ENCODE results near the gene FXYD5. TPM values are rescaled to one million over a fixed set of nuclear protein-coding genes. Genes with fewer than 3 reads are reported as not detected.
"Not testable (repeated sequence)": the region's sequence is repeated elsewhere in the genome, so short reads cannot be mapped to it uniquely, and the experiment has no call there.

FXYD5 gene
- total RNA-seq, 2 donors from 2014 or later, result 11.5 to 17.1 TPM

DNA sequence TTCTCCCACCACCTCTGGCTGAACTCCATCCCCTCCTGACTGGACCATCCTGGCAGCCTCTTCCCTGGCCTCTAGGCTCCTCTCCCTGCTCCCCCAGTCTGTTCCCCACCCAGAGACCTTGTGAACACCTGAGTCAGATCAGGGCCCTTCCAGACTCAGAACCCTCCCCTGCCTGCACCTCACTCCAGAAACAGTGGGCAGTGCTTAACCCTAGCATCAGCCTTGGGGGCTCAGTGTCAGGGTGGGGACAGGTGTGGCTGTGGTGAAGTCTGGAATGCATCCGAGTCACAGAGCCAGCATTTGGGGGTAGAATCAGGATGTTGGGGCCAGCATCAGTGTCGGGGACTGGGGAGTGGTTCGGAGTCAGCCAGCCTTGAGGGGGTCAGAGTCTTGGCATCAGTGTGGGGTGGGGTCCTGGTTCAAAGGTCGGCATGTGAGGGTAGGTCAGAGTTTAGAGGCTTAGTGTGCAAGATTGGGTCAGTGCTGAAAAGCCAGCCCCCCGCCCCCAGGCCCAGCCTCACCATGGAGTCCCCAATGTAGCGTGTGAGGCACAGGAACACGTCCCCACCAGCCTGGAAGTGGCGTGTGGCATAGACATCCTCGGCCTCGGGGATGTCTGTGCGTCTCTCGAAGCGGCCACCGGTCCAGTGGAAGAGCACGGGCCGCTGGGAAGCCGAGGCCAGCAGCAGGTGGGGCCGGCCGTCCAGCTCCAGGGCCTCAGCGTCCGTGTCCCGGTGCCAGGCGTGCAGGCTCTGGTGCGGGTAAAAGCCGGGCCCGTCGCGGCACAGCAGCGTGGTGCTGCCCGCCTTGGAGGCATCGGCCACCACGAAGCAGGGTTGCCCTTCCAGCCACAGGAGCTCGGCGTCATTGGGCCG is 28.5 kb upstream of the FXYD5 start:
- Histone ChIP-seq H3K27me3 (no peaks in the 10 kb centered on the region), H3K4me1 (peaks cover 20% of the 10 kb centered on the region), H3K9me3 (no peaks in the 10 kb centered on the region), H3K4me3 (no peak overlapping the region), H3K36me3 (replicated peaks in 1 of 2; ENCODE audit: insufficient read depth in 1 of 2, low read depth in 2 of 2) (no peaks in the 10 kb centered on the region), H3K27ac (no peak overlapping the region)
- no peak for ATAC-seq
- 83 to 100% methylated on average over 1 to 29 of the region's 35 CpGs for WGBS, 2 donors
- TF ChIP-seq POLR2A (IDR thresholded peaks at IDR 0.05), result no peak
- TF ChIP-seq, protein P1, sequence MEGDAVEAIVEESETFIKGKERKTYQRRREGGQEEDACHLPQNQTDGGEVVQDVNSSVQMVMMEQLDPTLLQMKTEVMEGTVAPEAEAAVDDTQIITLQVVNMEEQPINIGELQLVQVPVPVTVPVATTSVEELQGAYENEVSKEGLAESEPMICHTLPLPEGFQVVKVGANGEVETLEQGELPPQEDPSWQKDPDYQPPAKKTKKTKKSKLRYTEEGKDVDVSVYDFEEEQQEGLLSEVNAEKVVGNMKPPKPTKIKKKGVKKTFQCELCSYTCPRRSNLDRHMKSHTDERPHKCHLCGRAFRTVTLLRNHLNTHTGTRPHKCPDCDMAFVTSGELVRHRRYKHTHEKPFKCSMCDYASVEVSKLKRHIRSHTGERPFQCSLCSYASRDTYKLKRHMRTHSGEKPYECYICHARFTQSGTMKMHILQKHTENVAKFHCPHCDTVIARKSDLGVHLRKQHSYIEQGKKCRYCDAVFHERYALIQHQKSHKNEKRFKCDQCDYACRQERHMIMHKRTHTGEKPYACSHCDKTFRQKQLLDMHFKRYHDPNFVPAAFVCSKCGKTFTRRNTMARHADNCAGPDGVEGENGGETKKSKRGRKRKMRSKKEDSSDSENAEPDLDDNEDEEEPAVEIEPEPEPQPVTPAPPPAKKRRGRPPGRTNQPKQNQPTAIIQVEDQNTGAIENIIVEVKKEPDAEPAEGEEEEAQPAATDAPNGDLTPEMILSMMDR (IDR thresholded peaks at IDR 0.05), result no peak
- no peak for DNase-seq
- intact Hi-C loops (cut with DNase I), result no loop called here

DNA sequence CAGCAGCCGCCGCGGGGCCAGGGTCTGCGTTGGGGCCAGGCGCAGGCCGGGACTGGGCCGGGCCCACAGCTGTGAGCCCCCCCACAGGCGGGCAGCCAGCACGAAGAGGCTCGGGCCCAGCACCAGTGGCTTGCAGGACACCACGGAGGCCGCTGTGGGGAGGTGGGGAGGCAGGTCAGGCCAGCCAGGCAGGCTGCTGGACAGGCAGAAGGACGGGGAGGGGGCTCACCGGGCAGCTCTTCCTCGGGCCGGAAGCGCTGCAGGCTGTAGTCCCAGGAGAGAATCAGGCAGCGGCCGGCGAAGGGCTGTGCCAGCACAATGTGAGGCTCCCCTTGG is 27.9 kb upstream of the FXYD5 start:
- ATAC-seq, result no peak
- Histone ChIP-seq H3K27me3 (no peaks in the 10 kb centered on the region), H3K27ac (no peak overlapping the region), H3K4me3 (no peak overlapping the region), H3K9me3 (no peaks in the 10 kb centered on the region), H3K36me3 (replicated peaks in 1 of 2; ENCODE audit: insufficient read depth in 1 of 2, low read depth in 2 of 2) (no peaks in the 10 kb centered on the region), H3K4me1 (peaks cover 20% of the 10 kb centered on the region)
- no peak for DNase-seq
- intact Hi-C loops (cut with DNase I), result no loop called here
- WGBS, 2 donors, result 50 to 72% methylated on average over 1 to 17 of the region's 20 CpGs
- TF ChIP-seq POLR2A (IDR thresholded peaks at IDR 0.05), result no peak
- TF ChIP-seq, protein P1 (IDR thresholded peaks at IDR 0.05), result no peak

DNA sequence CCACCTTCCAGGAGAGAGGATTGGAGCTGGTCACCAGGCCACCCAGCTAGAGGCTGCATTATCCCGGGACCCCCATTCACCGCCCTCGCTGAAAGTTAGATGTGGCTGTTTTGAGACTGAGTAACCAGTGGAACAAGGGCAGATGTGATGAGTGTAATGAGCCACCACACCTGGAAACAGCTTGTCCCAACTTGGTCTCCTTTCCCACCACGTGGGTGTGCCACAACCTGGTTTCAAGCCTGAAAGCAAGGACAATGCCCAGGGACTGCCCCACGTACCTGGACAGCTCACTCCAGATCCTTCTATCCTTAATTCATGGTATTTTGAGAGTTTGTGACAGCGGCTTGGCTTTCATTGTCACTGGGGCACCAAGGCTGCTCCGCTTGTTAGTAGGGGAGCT is 26.7 kb upstream of the FXYD5 start:
- H3K27ac ChIP-seq, result no peak overlapping the region
- no peak for ATAC-seq
- WGBS, 2 donors, result 86 to 91% methylated on average over 7 of the region's 7 CpGs

DNA sequence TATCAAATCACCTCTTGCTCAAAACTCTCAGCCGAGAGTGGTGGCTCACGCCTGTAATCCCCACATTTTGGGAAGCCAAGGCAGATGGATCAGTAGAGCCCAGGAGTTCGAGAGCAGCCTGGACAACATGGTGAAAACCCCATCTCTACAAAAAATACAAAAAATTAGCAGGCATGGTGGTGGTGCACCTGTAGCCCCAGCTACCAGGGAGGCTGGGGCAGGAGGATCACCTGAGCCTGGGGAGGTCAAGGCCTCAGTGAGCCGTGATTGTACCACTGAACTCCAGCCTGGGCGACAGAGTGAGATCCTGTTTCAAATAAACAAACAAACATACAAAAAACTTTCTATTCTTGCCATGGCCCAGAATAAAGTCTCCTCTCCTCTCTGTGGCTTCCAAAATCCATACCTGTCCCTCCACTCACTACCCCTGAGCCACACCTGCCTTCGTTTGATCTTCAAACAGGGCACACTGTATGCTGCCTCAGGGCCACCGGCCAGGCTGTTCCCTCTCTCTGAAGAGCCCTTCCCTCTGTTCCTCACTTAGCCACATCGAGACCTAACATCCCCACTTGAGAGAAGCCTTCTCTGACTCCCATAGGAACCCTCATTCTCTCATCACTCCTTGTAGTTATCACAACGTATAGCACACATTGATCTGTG is 26.0 kb upstream of the FXYD5 start:
- H3K9me3 ChIP-seq, result no peaks in the 10 kb centered on the region
- no peak for ATAC-seq
- intact Hi-C loops (cut with DNase I), result no loop called here
- no peaks in the 10 kb centered on the region for H3K36me3 ChIP-seq (replicated peaks in 1 of 2; ENCODE audit: insufficient read depth in 1 of 2, low read depth in 2 of 2)
- peaks cover 18% of the 10 kb centered on the region for H3K4me1 ChIP-seq
- TF ChIP-seq POLR2A (IDR thresholded peaks at IDR 0.05), result no peak
- TF ChIP-seq, protein P1 (IDR thresholded peaks at IDR 0.05), result no peak
- H3K4me3 ChIP-seq, result no peak overlapping the region
- no peaks in the 10 kb centered on the region for H3K27me3 ChIP-seq
- no peak for DNase-seq
- no peak overlapping the region for H3K27ac ChIP-seq
- 85 to 91% methylated on average over 9 of the region's 9 CpGs for whole genome bisulfite sequencing, 2 donors

More for the DNA sequence above, 26.7 kb upstream of the FXYD5 start:
- H3K27me3 ChIP-seq, result no peaks in the 10 kb centered on the region
- TF ChIP-seq, protein P1 (IDR thresholded peaks at IDR 0.05), result no peak
- TF ChIP-seq POLR2A (IDR thresholded peaks at IDR 0.05), result no peak
- H3K36me3 ChIP-seq (replicated peaks in 1 of 2; ENCODE audit: insufficient read depth in 1 of 2, low read depth in 2 of 2), result no peaks in the 10 kb centered on the region
- no peaks in the 10 kb centered on the region for H3K9me3 ChIP-seq
- intact Hi-C loops (cut with DNase I), result no loop called here
- no peak overlapping the region for H3K4me3 ChIP-seq
- peaks cover 20% of the 10 kb centered on the region for H3K4me1 ChIP-seq
- no peak for DNase-seq

DNA sequence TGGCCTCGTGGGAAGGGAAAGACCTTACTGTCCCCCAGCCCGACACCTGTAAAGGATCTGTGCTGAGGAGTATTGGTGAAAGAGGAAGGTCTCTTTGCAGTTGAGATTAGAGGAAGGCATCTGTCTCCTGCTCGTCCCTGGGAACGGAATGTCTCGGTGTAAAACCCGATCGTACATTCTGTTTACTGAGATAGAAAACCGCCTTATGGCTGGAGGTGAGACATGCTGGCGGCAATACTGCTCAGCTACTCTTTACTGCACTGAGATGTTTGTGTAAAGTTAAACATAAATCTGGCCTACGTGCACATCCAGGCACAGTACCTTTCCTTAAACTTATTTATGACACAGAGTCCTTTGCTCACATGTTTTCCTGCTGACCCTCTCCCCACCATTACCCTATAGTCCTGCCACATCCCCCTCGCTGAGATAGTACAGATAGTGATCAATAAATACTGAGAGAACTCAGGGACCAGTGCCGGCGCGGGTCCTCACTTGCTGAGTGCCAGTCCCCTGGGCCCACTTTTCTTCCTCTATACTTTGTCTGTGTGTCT is 24.7 kb upstream of the FXYD5 start:
- ATAC-seq; H3K27ac ChIP-seq; H3K9me3 ChIP-seq; DNase-seq; H3K4me1 ChIP-seq; H3K36me3 ChIP-seq (replicated peaks in 1 of 2; ENCODE audit: insufficient read depth in 1 of 2, low read depth in 2 of 2); H3K4me3 ChIP-seq; H3K27me3 ChIP-seq: not testable (repeated sequence)
- 42 to 44% methylated on average over 14 of the region's 14 CpGs for WGBS, 2 donors
- intact Hi-C loops (cut with DNase I), result loop anchor here (10.0 kb wide), 1 partner anchor 85 kb away; the partner anchor contains the start of gene HPN

Data from body of pancreas (tissue), 4 donors.